ENCODE data around the gene IFT52.

Gene IFT52

GRCh38 chr20:43590392-43591303 lies at the start of gene IFT52:
Gene IFT52, plus strand, starts transcription at chr20:43590937. Its CDS starts 3,762 bp downstream, at chr20:43594699.
- DNase-seq = peak; percentile 93

GRCh38 chr20:43541214-43541613 lies 49.5 kb upstream of the IFT52 start:
- DNase-seq = no peak

- no peak for DNase-seq
Observed at GRCh38 chr20:43542161-43542560, 48.6 kb upstream of the IFT52 start.

GRCh38 chr20:43542674-43543073 lies 48.1 kb upstream of the IFT52 start:
- DNase-seq = no peak

GRCh38 chr20:43543138-43543537 lies 47.6 kb upstream of the IFT52 start:
- no peak for DNase-seq

GRCh38 chr20:43544501-43544900 lies 46.2 kb upstream of the IFT52 start:
- DNase-seq = no peak

GRCh38 chr20:43545837-43546578 lies 44.7 kb upstream of the IFT52 start:
- DNase-seq = no peak

GRCh38 chr20:43548273-43548880 lies 42.4 kb upstream of the IFT52 start:
- no peak for DNase-seq

- no peak for DNase-seq
Observed at GRCh38 chr20:43549416-43550065, 41.2 kb upstream of the IFT52 start.

GRCh38 chr20:43550456-43550855 lies 40.3 kb upstream of the IFT52 start:
- no peak for DNase-seq

GRCh38 chr20:43554369-43554768 lies 36.4 kb upstream of the IFT52 start:
- DNase-seq = no peak

GRCh38 chr20:43558412-43559146 lies 32.2 kb upstream of the IFT52 start, which contains the start of gene SGK2:
Gene SGK2, plus strand, starts transcription at chr20:43559027. Its CDS starts 7,469 bp downstream, at chr20:43566496.
- DNase-seq = no peak

GRCh38 chr20:43559147-43559987 lies 31.4 kb upstream of the IFT52 start:
- DNase-seq = no peak

GRCh38 chr20:43560974-43561373 lies 29.8 kb upstream of the IFT52 start:
- no peak for DNase-seq

- DNase-seq = no peak
Observed at GRCh38 chr20:43563429-43563828, 27.3 kb upstream of the IFT52 start.

- no peak for DNase-seq
Observed at GRCh38 chr20:43563991-43564390, 26.7 kb upstream of the IFT52 start.

- DNase-seq = no peak
Observed at GRCh38 chr20:43564455-43564854, 26.3 kb upstream of the IFT52 start.

- DNase-seq = no peak
Observed at GRCh38 chr20:43564993-43565757, 25.6 kb upstream of the IFT52 start.

- DNase-seq = no peak
Observed at GRCh38 chr20:43565758-43566104, 25.0 kb upstream of the IFT52 start.

- no peak for DNase-seq
Observed at GRCh38 chr20:43567477-43567876, 23.3 kb upstream of the IFT52 start.

Measured in CD4-positive, alpha-beta T cell treated with Interleukin-17A for 4 hours (primary cell).